GM10847 (cell line): Measurements from ENCODE around the gene ARHGEF40.

Source experiments
- POLR2A ChIP-seq: IDR thresholded peaks from 2 replicates; pipeline ENCODE4 v1.6.1; 2011; ENCODE audit not compliant: insufficient read length; ENCODE audit errors: extremely low read depth

The ARHGEF40 gene

GRCh38 chr14:21036751-21037150, 33.4 kb upstream of the ARHGEF40 start:
- no peak for TF ChIP-seq POLR2A

GRCh38 chr14:21037156-21037555, 32.9 kb upstream of the ARHGEF40 start:
- TF ChIP-seq POLR2A: no peak

GRCh38 chr14:21038441-21039422, 31.4 kb upstream of the ARHGEF40 start:
- TF ChIP-seq POLR2A: no peak

- no peak for TF ChIP-seq POLR2A
Measured at GRCh38 chr14:21039585-21040369, 30.3 kb upstream of the ARHGEF40 start.

- no peak for TF ChIP-seq POLR2A
Measured at GRCh38 chr14:21040370-21040925, 29.7 kb upstream of the ARHGEF40 start.

GRCh38 chr14:21041676-21042433, 28.2 kb upstream of the ARHGEF40 start, which contains the start of gene RNASE7:
RNASE7 (plus strand) TSS chr14:21042362; CDS start chr14:21042993, 631 bp downstream.
- TF ChIP-seq POLR2A: no peak

- TF ChIP-seq POLR2A: no peak
Measured at GRCh38 chr14:21042918-21043317, 27.2 kb upstream of the ARHGEF40 start.

GRCh38 chr14:21043387-21043973, 26.6 kb upstream of the ARHGEF40 start:
- TF ChIP-seq POLR2A: no peak

- TF ChIP-seq POLR2A: no peak
Measured at GRCh38 chr14:21043974-21044618, 26.0 kb upstream of the ARHGEF40 start.

GRCh38 chr14:21047378-21047781, 22.7 kb upstream of the ARHGEF40 start:
- TF ChIP-seq POLR2A: no peak

GRCh38 chr14:21048638-21049037, 21.5 kb upstream of the ARHGEF40 start:
- no peak for TF ChIP-seq POLR2A

- no peak for TF ChIP-seq POLR2A
Measured at GRCh38 chr14:21049271-21049673, 20.8 kb upstream of the ARHGEF40 start.

GRCh38 chr14:21050597-21050996, 19.5 kb upstream of the ARHGEF40 start:
- no peak for TF ChIP-seq POLR2A

- no peak for TF ChIP-seq POLR2A
Measured at GRCh38 chr14:21053184-21054122, 16.7 kb upstream of the ARHGEF40 start.
